Measurements from ENCODE around the gene MB. TPM values are rescaled to one million over a fixed set of nuclear protein-coding genes. Genes with fewer than 3 reads are reported as not detected.
"Not testable (repeated sequence)": the region's sequence is repeated elsewhere in the genome, so short reads cannot be mapped to it uniquely, and the experiment has no call there.

Gene MB
- total RNA-seq, 1 experiment from 2014 or later = not detected

DNA sequence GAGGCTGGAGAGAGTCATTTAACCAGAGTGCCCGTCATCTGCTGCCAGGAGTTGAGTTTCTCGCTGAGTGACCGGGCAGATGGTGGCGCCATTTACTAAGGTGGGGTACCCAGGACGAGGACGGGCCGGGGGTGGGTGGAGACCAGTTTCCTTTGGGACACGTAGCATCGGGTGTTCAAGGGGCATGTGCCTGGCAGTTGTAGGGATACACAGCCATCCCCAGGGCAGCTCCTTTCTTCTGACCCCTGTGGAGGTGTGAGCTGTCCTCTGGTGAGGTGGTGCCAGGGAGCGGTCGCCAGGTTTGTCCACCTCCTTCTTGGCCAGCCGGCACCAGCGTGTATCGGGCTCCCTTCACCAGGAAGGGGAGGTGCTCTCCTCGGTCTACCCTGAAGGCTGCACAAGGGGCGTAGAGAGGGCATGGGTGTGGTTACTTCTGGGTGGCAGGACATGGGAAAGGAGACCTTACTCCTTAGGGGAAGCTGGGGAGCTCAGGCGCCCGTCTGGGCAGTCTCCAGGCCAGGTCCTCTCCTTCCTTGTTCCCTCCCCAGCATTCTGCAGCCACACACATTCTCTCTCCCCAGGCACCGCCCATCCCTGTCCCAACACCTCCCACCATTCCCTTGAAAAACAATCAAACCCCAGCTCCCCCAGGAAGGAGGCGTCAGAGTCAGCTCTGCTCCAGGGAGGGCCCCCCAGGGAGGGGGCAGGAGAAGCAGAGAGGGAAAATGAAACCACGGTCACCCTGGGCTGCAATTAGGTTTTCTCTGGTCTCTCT is 10.3 kb upstream of the MB start:
- Histone ChIP-seq H3K4me3 (ENCODE audit: low read length) (no peak overlapping the region), H3K36me3 (ENCODE audit: insufficient read depth, low read length) (no peaks in the 10 kb centered on the region), H3K79me2 (ENCODE audit: low read length) (no peaks in the 10 kb centered on the region), H3K9me3 (ENCODE audit: low read length) (no peaks in the 10 kb centered on the region), H3K9me2 (replicated peaks; ENCODE audit: insufficient read depth, low read length) (no peaks in the 10 kb centered on the region), H3K4me2 (ENCODE audit: low read depth, low read length, poor library complexity, severe bottlenecking) (peak overlapping the region; percentile 44), H3K4me1 (ENCODE audit: low read length) (peaks cover 5% of the 10 kb centered on the region; the same call in 1 of the 2 replicates), H2AFZ (ENCODE audit: low read length) (no peak overlapping the region), H3K9ac (ENCODE audit: low read length) (no peak overlapping the region), H3K27me3 (ENCODE audit: low read length) (no peaks in the 10 kb centered on the region), H3K27ac (ENCODE audit: low read length) (no peak overlapping the region), H4K20me1 (ENCODE audit: insufficient read depth, low read depth, low read length) (no peaks in the 10 kb centered on the region)
- peak; percentile 60 for DNase-seq

DNA sequence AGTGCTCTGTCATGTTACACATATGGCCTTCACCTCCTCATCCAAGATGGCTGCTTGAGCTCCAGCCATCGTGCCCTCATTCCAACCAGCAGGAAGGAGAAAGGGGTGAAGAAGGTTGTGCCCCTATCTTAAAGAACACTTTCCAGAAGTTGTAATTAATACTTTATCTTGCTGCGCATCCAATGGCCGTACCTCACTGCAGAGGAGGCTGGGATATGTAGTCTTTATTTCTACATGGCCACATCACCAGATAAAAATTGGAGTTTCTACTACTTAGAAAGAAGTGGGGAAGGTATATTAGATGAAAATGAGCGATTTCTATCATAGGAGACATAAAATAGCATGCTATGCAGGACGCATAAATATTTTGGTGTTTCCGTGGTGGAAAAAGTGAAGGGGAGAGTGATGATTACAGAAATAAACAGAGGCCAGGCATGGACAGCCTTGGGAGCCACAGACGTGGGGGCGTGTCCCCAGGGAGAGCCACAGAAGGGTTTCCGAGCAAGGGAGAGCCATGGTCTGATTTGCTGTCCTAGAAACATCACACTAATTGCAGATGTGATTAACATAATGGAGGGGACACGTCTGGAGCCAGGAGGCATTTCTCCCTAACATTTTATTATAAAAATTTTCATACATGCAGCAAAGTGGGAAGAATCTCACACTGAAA is 8.8 kb upstream of the MB start:
- H3K4me1 ChIP-seq (ENCODE audit: low read length) = peaks cover 5% of the 10 kb centered on the region; the same call in 1 of the 2 replicates

DNA sequence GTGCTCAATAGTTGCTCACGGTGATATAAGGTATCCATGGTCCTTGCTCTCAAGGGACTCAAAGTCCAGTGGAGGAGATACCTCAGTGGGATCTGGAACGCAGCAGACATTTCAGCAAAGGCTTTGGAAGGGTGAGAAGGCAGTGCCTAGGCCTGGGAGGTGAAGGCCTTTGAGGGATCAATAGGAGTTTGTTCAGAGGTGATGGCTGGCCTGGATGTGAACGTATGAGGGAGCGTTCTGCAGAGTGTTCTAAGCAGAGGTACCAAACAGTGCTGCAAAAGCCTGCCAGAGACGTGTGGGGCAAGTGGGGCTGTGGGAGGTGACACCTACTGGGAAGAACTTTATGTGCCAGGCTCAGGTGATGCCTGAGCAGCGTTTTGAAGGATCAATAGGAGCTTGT is 7.4 kb upstream of the MB start:
- Histone ChIP-seq H3K27me3 (ENCODE audit: low read length) (no peaks in the 10 kb centered on the region), H3K36me3 (ENCODE audit: insufficient read depth, low read length) (no peaks in the 10 kb centered on the region), H3K9me2 (replicated peaks; ENCODE audit: insufficient read depth, low read length) (no peaks in the 10 kb centered on the region), H3K4me1 (ENCODE audit: low read length) (peaks cover 5% of the 10 kb centered on the region; the same call in 1 of the 2 replicates), H3K4me3 (ENCODE audit: low read length) (no peak overlapping the region), H3K4me2 (ENCODE audit: low read depth, low read length, poor library complexity, severe bottlenecking) (no peak overlapping the region), H3K9me3 (ENCODE audit: low read length) (no peaks in the 10 kb centered on the region), H3K79me2 (ENCODE audit: low read length) (no peaks in the 10 kb centered on the region), H4K20me1 (ENCODE audit: insufficient read depth, low read depth, low read length) (no peaks in the 10 kb centered on the region), H3K27ac (ENCODE audit: low read length) (no peak overlapping the region), H2AFZ (ENCODE audit: low read length) (no peak overlapping the region), H3K9ac (ENCODE audit: low read length) (no peak overlapping the region)
- no peak for DNase-seq

More for the DNA sequence above, 8.8 kb upstream of the MB start:
- H3K9ac ChIP-seq (ENCODE audit: low read length) = no peak overlapping the region
- H4K20me1 ChIP-seq (ENCODE audit: insufficient read depth, low read depth, low read length) = no peaks in the 10 kb centered on the region
- no peaks in the 10 kb centered on the region for H3K79me2 ChIP-seq (ENCODE audit: low read length)
- no peak for DNase-seq
- H3K36me3 ChIP-seq (ENCODE audit: insufficient read depth, low read length) = no peaks in the 10 kb centered on the region
- no peaks in the 10 kb centered on the region for H3K9me3 ChIP-seq (ENCODE audit: low read length)
- H3K4me3 ChIP-seq (ENCODE audit: low read length) = no peak overlapping the region
- H2AFZ ChIP-seq (ENCODE audit: low read length) = no peak overlapping the region
- no peaks in the 10 kb centered on the region for H3K9me2 ChIP-seq (replicated peaks; ENCODE audit: insufficient read depth, low read length)
- no peaks in the 10 kb centered on the region for H3K27me3 ChIP-seq (ENCODE audit: low read length)
- H3K4me2 ChIP-seq (ENCODE audit: low read depth, low read length, poor library complexity, severe bottlenecking) = no peak overlapping the region
- no peak overlapping the region for H3K27ac ChIP-seq (ENCODE audit: low read length)

DNA sequence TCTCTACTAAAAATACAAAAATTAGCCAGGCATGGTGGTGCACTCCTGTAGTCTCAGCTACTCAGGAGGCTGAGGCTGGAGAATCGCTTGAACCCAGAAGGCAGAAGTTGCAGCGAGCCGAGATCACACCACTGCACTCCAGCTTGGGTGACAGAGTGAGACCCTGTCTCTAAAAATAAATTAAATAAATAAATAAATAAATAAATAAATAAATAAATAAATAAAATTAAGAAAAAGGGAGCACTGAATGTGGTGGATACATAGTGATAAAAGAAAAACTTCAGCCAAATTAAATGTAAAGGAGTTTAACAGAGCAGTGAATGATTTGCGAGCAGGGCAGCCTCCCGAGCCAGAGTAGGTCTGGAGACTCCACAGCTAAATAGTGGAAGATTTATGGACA is 6.8 kb upstream of the MB start:
- not testable (repeated sequence) for H3K9me2 ChIP-seq (replicated peaks; ENCODE audit: insufficient read depth, low read length); H3K27ac ChIP-seq (ENCODE audit: low read length); DNase-seq; H2AFZ ChIP-seq (ENCODE audit: low read length); H3K79me2 ChIP-seq (ENCODE audit: low read length); H3K4me3 ChIP-seq (ENCODE audit: low read length); H3K4me1 ChIP-seq (ENCODE audit: low read length); H3K27me3 ChIP-seq (ENCODE audit: low read length); H4K20me1 ChIP-seq (ENCODE audit: insufficient read depth, low read depth, low read length); H3K9ac ChIP-seq (ENCODE audit: low read length); H3K36me3 ChIP-seq (ENCODE audit: insufficient read depth, low read length); H3K4me2 ChIP-seq (ENCODE audit: low read depth, low read length, poor library complexity, severe bottlenecking); H3K9me3 ChIP-seq (ENCODE audit: low read length)

DNA sequence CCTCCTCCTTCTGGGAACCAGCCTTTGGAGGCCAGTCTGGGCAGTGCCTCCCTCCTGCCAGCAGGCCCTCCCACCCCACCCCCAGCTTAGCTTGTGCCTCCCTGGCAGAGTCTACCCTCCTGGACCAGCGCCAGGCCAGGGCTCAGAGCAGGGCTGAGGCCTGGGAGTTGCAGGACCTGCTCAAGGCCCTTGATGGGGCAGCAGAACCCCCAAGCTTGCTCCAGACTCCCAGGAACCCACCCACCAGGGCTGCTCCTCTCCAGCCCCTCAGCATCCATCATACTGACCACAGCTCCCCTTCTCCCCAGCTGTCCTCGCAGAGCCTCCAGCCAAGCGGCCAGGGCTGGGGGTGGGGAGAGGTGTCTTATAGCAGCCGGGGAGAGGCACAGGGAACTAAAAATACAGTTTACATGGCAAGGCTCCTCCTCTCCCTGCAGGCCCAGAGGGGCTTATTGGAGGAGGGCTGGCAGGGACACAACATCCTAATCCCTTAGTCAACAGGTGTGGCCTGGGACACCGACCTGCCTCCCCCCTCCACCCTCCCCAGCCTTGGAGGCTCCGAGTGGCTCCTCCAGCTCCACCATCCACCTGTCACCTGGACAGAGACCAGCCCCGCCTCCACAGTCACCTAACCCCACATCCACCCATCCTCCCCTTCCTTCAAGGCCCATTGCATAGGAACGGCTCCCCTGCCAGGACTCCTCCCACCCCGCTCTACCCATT is 5.2 kb upstream of the MB start:
- no peak overlapping the region for H2AFZ ChIP-seq (ENCODE audit: low read length)
- H3K79me2 ChIP-seq (ENCODE audit: low read length) = no peaks in the 10 kb centered on the region
- no peaks in the 10 kb centered on the region for H3K9me2 ChIP-seq (replicated peaks; ENCODE audit: insufficient read depth, low read length)
- H4K20me1 ChIP-seq (ENCODE audit: insufficient read depth, low read depth, low read length) = no peaks in the 10 kb centered on the region
- H3K27ac ChIP-seq (ENCODE audit: low read length) = no peak overlapping the region
- no peak overlapping the region for H3K9ac ChIP-seq (ENCODE audit: low read length)
- no peak for DNase-seq
- no peaks in the 10 kb centered on the region for H3K27me3 ChIP-seq (ENCODE audit: low read length)
- H3K9me3 ChIP-seq (ENCODE audit: low read length) = no peaks in the 10 kb centered on the region
- no peak overlapping the region for H3K4me3 ChIP-seq (ENCODE audit: low read length)
- no peaks in the 10 kb centered on the region for H3K36me3 ChIP-seq (ENCODE audit: insufficient read depth, low read length)
- peaks cover 1% of the 10 kb centered on the region; the same call in 1 of the 2 replicates for H3K4me1 ChIP-seq (ENCODE audit: low read length)
- H3K4me2 ChIP-seq (ENCODE audit: low read depth, low read length, poor library complexity, severe bottlenecking) = no peak overlapping the region

DNA sequence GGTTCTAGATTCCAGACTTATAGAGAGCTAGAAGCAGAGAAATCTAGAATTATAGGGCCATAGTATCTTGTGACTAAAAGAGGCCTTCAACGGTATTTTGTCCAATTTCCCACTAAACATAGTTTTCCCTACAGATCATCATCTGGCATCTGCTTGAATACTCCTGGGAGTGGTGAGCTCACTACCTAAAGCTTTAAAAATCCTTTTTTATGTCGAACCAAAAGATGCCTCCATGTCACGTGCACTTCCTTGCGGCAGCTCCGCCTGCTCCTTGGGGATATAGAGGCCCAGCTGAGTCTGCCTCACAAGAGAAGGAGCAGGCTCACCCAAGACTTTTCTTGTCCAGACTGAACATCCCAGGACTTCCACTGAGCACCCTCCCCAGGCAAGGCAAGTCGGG is 4.3 kb upstream of the MB start:
- Histone ChIP-seq H3K4me3 (ENCODE audit: low read length) (no peak overlapping the region), H3K27ac (ENCODE audit: low read length) (no peak overlapping the region), H3K79me2 (ENCODE audit: low read length) (no peaks in the 10 kb centered on the region), H3K9me3 (ENCODE audit: low read length) (no peaks in the 10 kb centered on the region), H3K36me3 (ENCODE audit: insufficient read depth, low read length) (no peaks in the 10 kb centered on the region), H3K4me1 (ENCODE audit: low read length) (no peaks in the 10 kb centered on the region), H3K9ac (ENCODE audit: low read length) (no peak overlapping the region), H3K27me3 (ENCODE audit: low read length) (no peaks in the 10 kb centered on the region), H4K20me1 (ENCODE audit: insufficient read depth, low read depth, low read length) (no peaks in the 10 kb centered on the region), H3K9me2 (replicated peaks; ENCODE audit: insufficient read depth, low read length) (no peaks in the 10 kb centered on the region), H2AFZ (ENCODE audit: low read length) (no peak overlapping the region), H3K4me2 (ENCODE audit: low read depth, low read length, poor library complexity, severe bottlenecking) (no peak overlapping the region)
- DNase-seq = no peak

DNA sequence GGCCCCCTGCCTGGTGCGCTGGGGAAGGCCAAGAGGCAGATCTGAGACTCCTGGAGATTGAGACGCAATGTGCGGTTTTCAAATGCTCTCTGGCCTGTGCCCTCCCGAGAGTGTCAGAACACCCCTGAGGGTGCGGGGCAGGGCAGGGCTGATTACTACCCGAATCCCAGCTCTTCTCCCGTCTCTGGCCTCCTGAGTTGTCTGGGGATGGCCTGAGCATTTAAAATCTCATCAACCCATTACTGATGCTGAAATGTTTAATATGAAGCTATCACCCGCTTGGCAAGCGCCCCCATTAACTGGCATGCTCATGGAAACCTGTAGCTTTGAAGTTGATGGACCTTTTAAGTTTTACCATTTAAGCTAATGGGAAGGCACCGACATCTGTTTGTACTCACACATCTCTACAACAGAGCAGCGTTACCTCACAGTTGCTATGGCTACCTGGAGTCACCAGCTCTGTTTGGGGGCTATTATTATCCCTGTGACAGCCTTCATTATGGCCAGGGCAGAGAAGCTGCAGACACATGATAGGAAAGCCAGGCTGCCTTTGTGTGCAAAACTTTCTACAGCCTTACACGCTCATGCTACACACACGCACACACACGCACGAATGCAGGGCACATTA is 3.6 kb upstream of the MB start:
- no peak overlapping the region for H3K9ac ChIP-seq (ENCODE audit: low read length)
- no peak overlapping the region for H3K27ac ChIP-seq (ENCODE audit: low read length)
- H3K4me2 ChIP-seq (ENCODE audit: low read depth, low read length, poor library complexity, severe bottlenecking) = no peak overlapping the region
- no peaks in the 10 kb centered on the region for H3K9me2 ChIP-seq (replicated peaks; ENCODE audit: insufficient read depth, low read length)
- no peaks in the 10 kb centered on the region for H4K20me1 ChIP-seq (ENCODE audit: insufficient read depth, low read depth, low read length)
- no peaks in the 10 kb centered on the region for H3K36me3 ChIP-seq (ENCODE audit: insufficient read depth, low read length)
- no peak overlapping the region for H3K4me3 ChIP-seq (ENCODE audit: low read length)
- H3K27me3 ChIP-seq (ENCODE audit: low read length) = no peaks in the 10 kb centered on the region
- H3K9me3 ChIP-seq (ENCODE audit: low read length) = no peaks in the 10 kb centered on the region
- H3K4me1 ChIP-seq (ENCODE audit: low read length) = no peaks in the 10 kb centered on the region
- no peak for DNase-seq
- H2AFZ ChIP-seq (ENCODE audit: low read length) = no peak overlapping the region
- H3K79me2 ChIP-seq (ENCODE audit: low read length) = no peaks in the 10 kb centered on the region
